ENCODE data around the gene SSC5D. TPM values are rescaled to one million over a fixed set of nuclear protein-coding genes. Genes with fewer than 3 reads are reported as not detected.

Gene SSC5D
- polyA plus RNA-seq, 2 donors: 0.92 to 1.0 TPM

- peak within 1 kb of the TSS; percentile 85 to 97 for H3K27ac ChIP-seq (ENCODE audit: low read depth in 2 of 2, low read length in 1 of 2)
- peaks cover 0 to 2% of the 10 kb centered on the region in 2 donors for H3K36me3 ChIP-seq (ENCODE audit: control insufficient read depth in 2 of 2, insufficient read depth in 2 of 2, low read length in 1 of 2)
- no peaks in the 10 kb centered on the region for H3K27me3 ChIP-seq (ENCODE audit: control insufficient read depth in 1 of 2, insufficient read depth in 2 of 2, low read length in 2 of 2)
- WGBS, 2 donors: 0 to 1% methylated on average over 48 to 54 of the region's 54 CpGs
- H3K9me3 ChIP-seq (ENCODE audit: control insufficient read depth in 2 of 2, insufficient read depth in 1 of 2, low read depth in 1 of 2, low read length in 1 of 2): no peaks in the 10 kb centered on the region
- H3K4me3 ChIP-seq (ENCODE audit: low read depth in 1 of 2, low read length in 2 of 2): peak within 1 kb of the TSS; percentile 85 to 87
- H3K4me1 ChIP-seq (ENCODE audit: control insufficient read depth in 2 of 2, insufficient read depth in 2 of 2, low read length in 1 of 2): peaks cover 2 to 6% of the 10 kb centered on the region in 2 donors
Observed at GRCh38 chr19:55461259-55461973, 26.8 kb upstream of the SSC5D start, which contains the start of gene ISOC2. Gene ISOC2 (minus strand): TSS chr19:55461642. CDS start chr19:55456486, 5,156 bp downstream.

- Histone ChIP-seq H3K36me3 (ENCODE audit: control insufficient read depth in 2 of 2, insufficient read depth in 2 of 2, low read length in 1 of 2) (no peaks in the 10 kb centered on the region), H3K27ac (ENCODE audit: low read depth in 2 of 2, low read length in 1 of 2) (peak overlapping the region; percentile 74 to 80)
Observed at GRCh38 chr19:55461974-55462626, 26.1 kb upstream of the SSC5D start.

GRCh38 chr19:55462722-55463121, 25.5 kb upstream of the SSC5D start:
- Histone ChIP-seq H3K36me3 (ENCODE audit: control insufficient read depth in 2 of 2, insufficient read depth in 2 of 2, low read length in 1 of 2) (no peaks in the 10 kb centered on the region), H3K27me3 (ENCODE audit: control insufficient read depth in 1 of 2, insufficient read depth in 2 of 2, low read length in 2 of 2) (no peaks in the 10 kb centered on the region), H3K9me3 (ENCODE audit: control insufficient read depth in 2 of 2, insufficient read depth in 1 of 2, low read depth in 1 of 2, low read length in 1 of 2) (no peaks in the 10 kb centered on the region), H3K4me3 (ENCODE audit: low read depth in 1 of 2, low read length in 2 of 2) (no peak overlapping the region), H3K4me1 (ENCODE audit: control insufficient read depth in 2 of 2, insufficient read depth in 2 of 2, low read length in 1 of 2) (peaks cover 2 to 6% of the 10 kb centered on the region in 2 donors), H3K27ac (ENCODE audit: low read depth in 2 of 2, low read length in 1 of 2) (no peak overlapping the region)
- 85 to 88% methylated on average over 11 of the region's 11 CpGs for WGBS, 2 donors

More at GRCh38 chr19:55461974-55462626, 26.1 kb upstream of the SSC5D start:
- 12% methylated on average over 26 to 27 of the region's 27 CpGs for WGBS, 2 donors
- Histone ChIP-seq H3K9me3 (ENCODE audit: control insufficient read depth in 2 of 2, insufficient read depth in 1 of 2, low read depth in 1 of 2, low read length in 1 of 2) (no peaks in the 10 kb centered on the region), H3K4me3 (ENCODE audit: low read depth in 1 of 2, low read length in 2 of 2) (peak overlapping the region; percentile 68 to 85), H3K27me3 (ENCODE audit: control insufficient read depth in 1 of 2, insufficient read depth in 2 of 2, low read length in 2 of 2) (no peaks in the 10 kb centered on the region), H3K4me1 (ENCODE audit: control insufficient read depth in 2 of 2, insufficient read depth in 2 of 2, low read length in 1 of 2) (peaks cover 2 to 6% of the 10 kb centered on the region in 2 donors)

DNA sequence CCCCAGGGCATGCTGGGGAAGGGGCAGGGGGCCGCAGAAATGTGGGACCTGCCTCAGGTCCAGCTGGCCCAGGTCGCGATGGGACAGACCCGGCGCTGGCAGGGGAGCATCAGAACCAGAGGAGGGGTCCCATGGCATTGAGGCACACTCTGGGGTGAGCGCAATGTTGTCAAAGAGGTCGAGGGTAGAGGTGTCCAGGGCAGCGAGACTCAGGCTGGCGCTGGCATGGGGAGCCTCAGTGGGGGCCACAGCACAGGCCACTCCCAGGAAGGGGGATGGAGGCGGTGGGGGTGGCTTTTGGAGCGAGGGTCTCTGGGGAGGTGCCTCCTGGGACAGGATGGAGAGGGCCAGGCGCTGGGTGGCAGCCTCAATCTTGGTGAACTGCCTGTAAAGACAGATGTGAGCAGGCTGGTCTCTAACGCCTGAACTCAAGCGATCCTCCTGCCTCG, 24.6 kb upstream of the SSC5D start:
- WGBS, 2 donors: 73 to 76% methylated on average over 15 of the region's 15 CpGs
- Histone ChIP-seq H3K36me3 (ENCODE audit: control insufficient read depth in 2 of 2, insufficient read depth in 2 of 2, low read length in 1 of 2) (no peaks in the 10 kb centered on the region), H3K4me3 (ENCODE audit: low read depth in 1 of 2, low read length in 2 of 2) (no peak overlapping the region), H3K27me3 (ENCODE audit: control insufficient read depth in 1 of 2, insufficient read depth in 2 of 2, low read length in 2 of 2) (no peaks in the 10 kb centered on the region), H3K9me3 (ENCODE audit: control insufficient read depth in 2 of 2, insufficient read depth in 1 of 2, low read depth in 1 of 2, low read length in 1 of 2) (no peaks in the 10 kb centered on the region), H3K4me1 (ENCODE audit: control insufficient read depth in 2 of 2, insufficient read depth in 2 of 2, low read length in 1 of 2) (peaks cover 2 to 6% of the 10 kb centered on the region in 2 donors), H3K27ac (ENCODE audit: low read depth in 2 of 2, low read length in 1 of 2) (no peak overlapping the region)

DNA sequence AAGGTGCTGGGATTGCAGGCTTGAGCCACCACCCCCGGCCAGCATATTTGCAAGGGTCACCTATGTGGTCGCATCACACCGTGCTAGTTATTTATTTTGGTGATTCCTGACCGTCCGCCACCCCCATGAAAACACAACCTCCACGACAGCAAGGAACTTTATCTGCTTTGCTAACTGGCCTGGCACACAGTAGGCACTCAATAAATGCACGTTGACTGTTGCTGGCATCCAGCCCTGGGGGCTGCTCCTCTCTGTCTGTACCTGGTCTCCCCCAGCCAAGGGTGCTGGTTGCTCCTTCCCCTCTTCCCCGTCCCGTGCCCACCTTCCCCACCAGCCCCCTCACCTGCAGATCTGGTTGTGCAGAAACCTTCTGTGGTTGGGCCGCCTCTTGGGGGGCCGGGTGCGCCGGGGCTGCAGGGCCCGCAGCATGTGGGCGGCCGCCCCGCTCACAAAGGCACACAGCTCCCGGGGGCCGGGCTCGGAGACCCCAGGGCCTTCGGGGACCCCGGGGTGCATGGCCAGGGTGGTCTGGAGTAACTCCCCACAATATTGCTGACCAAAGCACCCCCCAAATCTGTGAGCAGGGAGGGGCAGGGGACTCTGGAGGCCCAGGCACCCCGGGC, 24.1 kb upstream of the SSC5D start:
- 67 to 70% methylated on average over 23 of the region's 23 CpGs for WGBS, 2 donors
- H3K4me3 ChIP-seq (ENCODE audit: low read depth in 1 of 2, low read length in 2 of 2): no peak overlapping the region

DNA sequence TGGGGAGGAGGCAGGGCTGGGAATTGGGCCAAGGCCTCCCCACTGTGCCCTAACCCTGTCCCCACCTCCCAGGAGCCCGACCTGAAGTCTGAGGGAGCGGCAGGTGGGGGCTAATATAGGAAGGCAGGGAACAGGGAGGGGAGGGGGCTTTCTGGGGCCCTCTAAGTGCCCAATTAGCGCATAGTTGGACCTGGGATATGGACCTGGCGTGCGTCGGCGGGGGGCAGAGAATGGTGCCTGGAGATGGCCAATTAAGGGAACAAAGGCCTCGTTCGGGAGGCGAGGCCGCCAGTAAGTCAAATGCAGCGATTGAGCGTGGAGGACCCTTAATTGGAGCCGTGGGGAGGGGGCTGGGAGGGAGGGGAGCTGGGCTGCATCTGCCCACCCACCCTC, 23.6 kb upstream of the SSC5D start, which contains the start of gene C19orf85:
Gene C19orf85, minus strand, starts transcription at position 90 of the 393 bp plus-strand sequence. CDS start 197 bp downstream, outside the sequence.
- no peak within 1 kb of the TSS for H3K4me3 ChIP-seq (ENCODE audit: low read depth in 1 of 2, low read length in 2 of 2)
- H3K27ac ChIP-seq (ENCODE audit: low read depth in 2 of 2, low read length in 1 of 2): no peak within 1 kb of the TSS
- no peaks in the 10 kb centered on the region for H3K36me3 ChIP-seq (ENCODE audit: control insufficient read depth in 2 of 2, insufficient read depth in 2 of 2, low read length in 1 of 2)
- no peaks in the 10 kb centered on the region for H3K9me3 ChIP-seq (ENCODE audit: control insufficient read depth in 2 of 2, insufficient read depth in 1 of 2, low read depth in 1 of 2, low read length in 1 of 2)
- H3K4me1 ChIP-seq (ENCODE audit: control insufficient read depth in 2 of 2, insufficient read depth in 2 of 2, low read length in 1 of 2): peaks cover 1 to 4% of the 10 kb centered on the region in 2 donors
- 68 to 75% methylated on average over 14 of the region's 14 CpGs for WGBS, 2 donors
- H3K27me3 ChIP-seq (ENCODE audit: control insufficient read depth in 1 of 2, insufficient read depth in 2 of 2, low read length in 2 of 2): no peaks in the 10 kb centered on the region

More for the DNA sequence above, 24.1 kb upstream of the SSC5D start:
- no peak overlapping the region for H3K27ac ChIP-seq (ENCODE audit: low read depth in 2 of 2, low read length in 1 of 2)
- H3K36me3 ChIP-seq (ENCODE audit: control insufficient read depth in 2 of 2, insufficient read depth in 2 of 2, low read length in 1 of 2): no peaks in the 10 kb centered on the region
- H3K4me1 ChIP-seq (ENCODE audit: control insufficient read depth in 2 of 2, insufficient read depth in 2 of 2, low read length in 1 of 2): peaks cover 2 to 6% of the 10 kb centered on the region in 2 donors
- H3K27me3 ChIP-seq (ENCODE audit: control insufficient read depth in 1 of 2, insufficient read depth in 2 of 2, low read length in 2 of 2): no peaks in the 10 kb centered on the region
- H3K9me3 ChIP-seq (ENCODE audit: control insufficient read depth in 2 of 2, insufficient read depth in 1 of 2, low read depth in 1 of 2, low read length in 1 of 2): no peaks in the 10 kb centered on the region

DNA sequence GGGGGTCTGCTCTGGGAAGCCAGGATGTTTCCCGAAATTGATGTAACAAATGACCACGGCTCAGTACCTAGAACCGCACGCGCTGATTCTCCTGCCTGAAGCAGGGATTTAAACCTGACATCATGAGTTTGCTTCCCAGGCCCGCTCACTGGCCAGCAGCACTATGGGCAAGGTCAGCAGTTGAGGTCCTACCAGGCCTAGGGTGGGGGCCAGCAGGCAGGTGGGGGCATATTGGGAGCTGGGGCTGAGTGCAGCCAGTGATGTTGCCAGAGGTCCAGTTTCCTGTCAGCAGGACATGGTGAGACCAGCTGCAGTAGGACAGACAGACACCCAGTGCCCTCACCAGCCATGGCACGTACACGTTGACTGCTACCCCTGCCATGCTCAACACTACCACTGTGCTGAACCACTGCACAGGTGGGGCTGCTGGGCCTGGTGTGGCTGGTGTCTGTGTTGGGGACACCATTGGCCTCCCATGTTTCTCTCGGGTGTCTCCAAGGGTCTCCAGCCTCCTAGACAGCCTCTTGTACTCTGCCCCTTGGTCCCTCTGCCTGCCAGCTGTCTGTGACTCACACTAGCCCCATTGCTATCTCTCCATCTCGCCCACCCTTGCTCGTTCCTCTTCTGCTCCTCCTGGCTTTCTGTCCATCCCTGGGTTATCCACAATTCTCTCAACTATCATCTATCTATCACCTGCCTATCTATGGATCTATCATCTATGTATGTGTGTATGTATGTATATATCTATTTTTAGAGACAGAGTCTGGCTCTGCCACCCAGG, 22.6 kb upstream of the SSC5D start:
- Histone ChIP-seq H3K36me3 (ENCODE audit: control insufficient read depth in 2 of 2, insufficient read depth in 2 of 2, low read length in 1 of 2) (no peaks in the 10 kb centered on the region), H3K27ac (ENCODE audit: low read depth in 2 of 2, low read length in 1 of 2) (no peak overlapping the region), H3K9me3 (ENCODE audit: control insufficient read depth in 2 of 2, insufficient read depth in 1 of 2, low read depth in 1 of 2, low read length in 1 of 2) (no peaks in the 10 kb centered on the region), H3K4me1 (ENCODE audit: control insufficient read depth in 2 of 2, insufficient read depth in 2 of 2, low read length in 1 of 2) (peaks cover 0 to 2% of the 10 kb centered on the region in 2 donors), H3K27me3 (ENCODE audit: control insufficient read depth in 1 of 2, insufficient read depth in 2 of 2, low read length in 2 of 2) (no peaks in the 10 kb centered on the region), H3K4me3 (ENCODE audit: low read depth in 1 of 2, low read length in 2 of 2) (no peak overlapping the region)
- 80 to 82% methylated on average over 11 of the region's 11 CpGs for WGBS, 2 donors

- Histone ChIP-seq H3K4me1 (ENCODE audit: control insufficient read depth in 2 of 2, insufficient read depth in 2 of 2, low read length in 1 of 2) (peaks cover 0 to 2% of the 10 kb centered on the region in 2 donors), H3K4me3 (ENCODE audit: low read depth in 1 of 2, low read length in 2 of 2) (no peak overlapping the region), H3K27ac (ENCODE audit: low read depth in 2 of 2, low read length in 1 of 2) (no peak overlapping the region), H3K27me3 (ENCODE audit: control insufficient read depth in 1 of 2, insufficient read depth in 2 of 2, low read length in 2 of 2) (no peaks in the 10 kb centered on the region), H3K9me3 (ENCODE audit: control insufficient read depth in 2 of 2, insufficient read depth in 1 of 2, low read depth in 1 of 2, low read length in 1 of 2) (no peaks in the 10 kb centered on the region), H3K36me3 (ENCODE audit: control insufficient read depth in 2 of 2, insufficient read depth in 2 of 2, low read length in 1 of 2) (no peaks in the 10 kb centered on the region)
- WGBS, 2 donors: 91 to 94% methylated on average over 4 of the region's 4 CpGs
Observed at GRCh38 chr19:55466241-55466614, 22.0 kb upstream of the SSC5D start.
